ENCODE data around the gene LYPD8. TPM values are rescaled to one million over a fixed set of nuclear protein-coding genes. Genes with fewer than 3 reads are reported as not detected.
"Not testable (repeated sequence)": the region's sequence is repeated elsewhere in the genome, so short reads cannot be mapped to it uniquely, and the experiment has no call there.

LYPD8 gene
- not detected in 2 replicates for total RNA-seq (2014; rRNA removed; shearing (Covaris generic); ENCODE audit: low replicate concordance)

DNA sequence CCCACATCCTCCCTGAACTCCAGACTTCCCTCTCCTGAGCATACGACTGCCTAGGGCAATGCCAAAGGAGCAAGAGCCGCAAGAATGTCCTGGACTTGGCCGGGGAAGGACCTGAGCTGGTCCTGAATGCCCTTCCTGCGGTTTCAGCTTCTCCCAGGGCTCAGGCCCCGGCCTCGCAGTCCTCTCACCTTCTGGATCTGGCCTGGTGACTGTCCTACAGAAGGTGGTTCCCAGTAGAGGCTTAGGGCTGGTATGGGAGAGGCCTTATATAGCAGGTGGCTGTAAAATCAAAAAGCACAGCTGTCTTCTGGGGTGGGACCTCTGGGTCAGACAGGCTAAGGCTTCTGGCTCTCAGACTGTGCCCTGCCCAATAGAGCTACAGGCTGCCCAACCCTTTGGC is at the start of gene LYPD8:
TSS of gene LYPD8 (minus strand) at position 243 of the 400 bp plus-strand sequence. CDS start 4,678 bp downstream, outside the sequence.
- Histone ChIP-seq H3K9me3 (no peaks in the 10 kb centered on the region), H3K27me3 (no peaks in the 10 kb centered on the region)
- DNase-seq: no peak

GRCh38 chr1:248804771-248805681 is 49.5 kb upstream of the LYPD8 start:
- H3K36me3 ChIP-seq: no peaks in the 10 kb centered on the region
- H3K9me3 ChIP-seq: no peaks in the 10 kb centered on the region
- no peaks in the 10 kb centered on the region for H3K27me3 ChIP-seq
- no peak for DNase-seq
- no peak overlapping the region for H3K4me3 ChIP-seq

More for the DNA sequence above, at the start of gene LYPD8:
- no peaks in the 10 kb centered on the region for H3K36me3 ChIP-seq
- no peak within 1 kb of the TSS for H3K4me3 ChIP-seq

DNA sequence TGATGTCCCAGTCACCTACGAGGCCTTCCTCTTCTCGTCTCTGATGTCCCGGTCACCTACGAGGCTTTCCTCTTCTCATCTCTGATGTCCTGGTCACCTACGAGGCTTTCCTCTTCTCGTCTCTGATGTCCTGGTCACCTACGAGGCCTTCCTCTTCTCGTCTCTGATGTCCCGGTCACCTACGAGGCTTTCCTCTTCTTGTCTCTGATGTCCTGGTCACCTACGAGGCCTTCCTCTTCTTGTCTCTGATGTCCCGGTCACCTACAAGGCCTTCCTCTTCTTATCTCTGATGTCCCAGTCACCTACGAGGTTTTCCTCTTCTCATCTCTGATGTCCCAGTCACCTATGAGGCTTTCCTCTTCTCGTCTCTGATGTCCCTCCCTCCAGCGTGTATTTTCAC is 47.9 kb upstream of the LYPD8 start:
- H3K9me3 ChIP-seq, H3K36me3 ChIP-seq: not testable (repeated sequence)

DNA sequence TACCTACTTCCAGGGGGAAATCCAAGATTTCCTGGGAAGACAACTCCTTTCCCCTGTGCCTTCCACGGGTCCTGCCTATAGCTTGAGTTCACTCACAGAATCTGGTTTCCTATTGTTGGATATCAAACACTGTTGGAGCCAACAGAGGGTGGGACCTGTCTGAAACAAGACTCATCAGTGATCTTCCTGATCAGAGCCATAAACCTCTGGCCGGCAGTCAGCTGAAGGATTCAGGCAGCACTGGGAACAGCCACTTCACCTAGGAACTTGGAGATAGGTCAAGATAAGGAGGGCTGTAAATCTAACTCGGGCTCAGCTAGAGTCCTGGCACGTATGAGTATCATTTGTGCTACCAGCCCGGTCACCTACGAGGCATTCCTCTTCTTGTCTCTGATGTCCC is 46.9 kb upstream of the LYPD8 start:
- Histone ChIP-seq H3K27me3 (no peaks in the 10 kb centered on the region), H3K36me3 (no peaks in the 10 kb centered on the region), H3K9me3 (no peaks in the 10 kb centered on the region), H3K4me3 (no peak overlapping the region)
- no peak for DNase-seq

More for the DNA sequence above, 47.9 kb upstream of the LYPD8 start:
- not testable (repeated sequence) for H3K27me3 ChIP-seq, DNase-seq, H3K4me3 ChIP-seq

GRCh38 chr1:248800459-248800858 is 44.9 kb upstream of the LYPD8 start:
- H3K9me3 ChIP-seq: no peaks in the 10 kb centered on the region
- H3K36me3 ChIP-seq: no peaks in the 10 kb centered on the region
- DNase-seq: no peak
- H3K4me3 ChIP-seq: no peak overlapping the region
- H3K27me3 ChIP-seq: no peaks in the 10 kb centered on the region

- no peak for DNase-seq
- Histone ChIP-seq H3K36me3 (no peaks in the 10 kb centered on the region), H3K27me3 (no peaks in the 10 kb centered on the region), H3K9me3 (peaks cover 2% of the 10 kb centered on the region; the same call in 1 of the 2 replicates), H3K4me3 (no peak overlapping the region)
Observed at GRCh38 chr1:248798791-248799190, 43.2 kb upstream of the LYPD8 start.

DNA sequence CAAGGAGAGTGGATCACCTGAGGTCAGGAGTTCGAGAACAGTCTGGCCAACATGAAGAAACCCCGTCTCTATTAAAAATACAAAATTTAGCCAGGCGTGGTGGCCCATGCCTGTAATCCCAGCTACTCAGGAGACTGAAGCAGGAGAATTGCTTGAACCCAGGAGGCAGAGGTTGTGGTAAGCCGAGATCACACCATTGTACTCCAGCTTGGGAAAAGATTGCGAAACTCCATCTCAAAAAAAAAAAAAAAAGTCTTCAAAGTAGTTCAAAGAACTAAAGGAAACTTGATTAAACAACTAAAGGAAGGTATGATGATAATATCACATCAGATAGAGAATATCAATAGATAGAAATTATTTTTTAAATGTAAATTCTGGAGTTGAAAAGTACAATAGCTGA is 39.1 kb upstream of the LYPD8 start:
- not testable (repeated sequence) for H3K36me3 ChIP-seq, H3K9me3 ChIP-seq, H3K27me3 ChIP-seq, DNase-seq, H3K4me3 ChIP-seq

DNA sequence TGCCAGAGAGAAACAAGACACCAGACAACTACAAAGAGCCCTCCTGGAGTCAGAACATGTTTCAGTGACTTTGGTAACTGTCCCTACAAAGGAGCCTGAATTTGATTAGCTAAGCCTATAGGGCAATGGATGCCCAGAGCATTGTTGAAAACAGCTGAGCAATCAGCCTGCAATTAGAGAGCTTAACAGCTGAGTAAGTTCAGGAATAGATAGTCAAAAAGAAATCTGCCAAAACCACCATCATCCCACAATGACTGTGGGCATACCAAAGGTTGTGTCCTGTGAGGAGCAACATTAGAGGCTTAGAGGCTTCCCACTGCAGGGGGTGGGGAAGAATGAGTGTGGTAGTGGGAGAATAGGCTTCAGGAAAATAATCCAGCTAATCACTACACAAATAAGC is 38.0 kb upstream of the LYPD8 start:
- Histone ChIP-seq H3K9me3 (peaks cover 2% of the 10 kb centered on the region; the same call in 1 of the 2 replicates), H3K36me3 (no peaks in the 10 kb centered on the region), H3K4me3 (no peak overlapping the region), H3K27me3 (no peaks in the 10 kb centered on the region)
- DNase-seq: no peak

DNA sequence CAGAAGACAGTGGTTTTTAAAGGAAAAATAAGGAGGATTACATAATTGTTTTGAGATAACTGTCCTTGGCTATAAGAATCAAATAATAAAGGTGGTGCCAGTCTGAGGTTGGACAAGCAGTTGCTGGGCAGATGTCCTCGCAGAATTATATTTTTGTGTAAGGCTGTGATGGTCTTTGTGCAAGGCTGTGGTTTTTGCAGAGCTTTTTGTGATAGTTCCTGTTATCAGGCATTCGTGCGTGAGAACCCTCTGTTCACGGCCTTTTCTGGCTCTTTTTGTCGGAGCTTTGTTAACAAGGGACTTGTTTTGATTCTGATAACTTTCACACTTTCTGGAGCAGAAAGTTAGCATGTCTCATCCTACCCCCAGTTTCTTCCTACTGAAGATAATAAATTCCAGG is 36.8 kb upstream of the LYPD8 start:
- H3K4me3 ChIP-seq: no peak overlapping the region
- H3K9me3 ChIP-seq: peaks cover 2% of the 10 kb centered on the region; the same call in 1 of the 2 replicates

DNA sequence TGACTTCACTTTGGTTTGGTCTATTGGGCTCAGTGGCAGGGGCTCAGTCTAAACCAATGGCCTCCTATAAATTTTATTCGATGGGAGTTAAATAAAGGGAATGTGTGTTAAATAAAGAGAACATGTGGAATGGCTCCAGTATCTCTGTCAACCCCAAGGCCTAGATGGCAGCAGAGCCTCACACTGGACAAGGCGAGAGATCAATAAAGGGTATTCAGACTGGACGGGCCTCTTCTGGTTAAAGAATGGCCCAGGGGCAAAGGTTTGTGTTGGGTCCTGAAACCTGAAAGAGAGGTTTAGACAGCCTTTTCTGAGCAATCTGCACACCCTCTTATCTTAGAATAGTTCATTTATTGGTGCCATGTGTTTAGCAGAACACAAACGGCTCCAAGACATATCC is 35.5 kb upstream of the LYPD8 start:
- H3K36me3 ChIP-seq: no peaks in the 10 kb centered on the region
- no peaks in the 10 kb centered on the region for H3K27me3 ChIP-seq
- DNase-seq: no peak
- H3K4me3 ChIP-seq: no peak overlapping the region
- peaks cover 2% of the 10 kb centered on the region; the same call in 1 of the 2 replicates for H3K9me3 ChIP-seq

More for the DNA sequence above, 36.8 kb upstream of the LYPD8 start:
- Histone ChIP-seq H3K27me3 (no peaks in the 10 kb centered on the region), H3K36me3 (no peaks in the 10 kb centered on the region)
- DNase-seq: no peak

GRCh38 chr1:248790456-248790855 is 34.9 kb upstream of the LYPD8 start:
- DNase-seq: no peak
- no peak overlapping the region for H3K4me3 ChIP-seq
- peaks cover 2% of the 10 kb centered on the region; the same call in 1 of the 2 replicates for H3K9me3 ChIP-seq
- no peaks in the 10 kb centered on the region for H3K36me3 ChIP-seq
- H3K27me3 ChIP-seq: no peaks in the 10 kb centered on the region

- H3K4me3 ChIP-seq, H3K36me3 ChIP-seq, H3K27me3 ChIP-seq, H3K9me3 ChIP-seq, DNase-seq: not testable (repeated sequence)
Observed at GRCh38 chr1:248789337-248789736, 33.8 kb upstream of the LYPD8 start.

DNA sequence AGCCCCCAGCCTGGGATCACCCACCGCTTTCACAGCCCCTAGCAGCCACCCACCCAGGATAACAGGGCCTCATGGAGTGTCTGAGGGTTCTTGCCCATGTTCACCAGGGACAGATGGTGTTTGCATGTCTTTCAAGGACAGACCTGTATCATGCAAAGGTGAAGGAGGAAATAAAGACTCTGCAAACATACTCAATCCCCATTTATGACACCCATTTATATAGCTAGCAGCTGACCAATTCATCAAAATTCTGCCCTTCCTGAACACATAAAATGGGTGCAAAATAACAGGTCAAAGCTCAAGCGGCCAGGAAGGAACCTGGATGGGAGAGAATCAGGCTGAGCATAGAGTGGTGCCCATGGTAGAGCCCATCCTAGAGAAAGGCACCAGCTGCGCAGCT is 32.8 kb upstream of the LYPD8 start:
- no peak overlapping the region for H3K4me3 ChIP-seq
- DNase-seq: no peak
- H3K27me3 ChIP-seq: no peaks in the 10 kb centered on the region
- no peaks in the 10 kb centered on the region for H3K36me3 ChIP-seq
- H3K9me3 ChIP-seq: no peaks in the 10 kb centered on the region

DNA sequence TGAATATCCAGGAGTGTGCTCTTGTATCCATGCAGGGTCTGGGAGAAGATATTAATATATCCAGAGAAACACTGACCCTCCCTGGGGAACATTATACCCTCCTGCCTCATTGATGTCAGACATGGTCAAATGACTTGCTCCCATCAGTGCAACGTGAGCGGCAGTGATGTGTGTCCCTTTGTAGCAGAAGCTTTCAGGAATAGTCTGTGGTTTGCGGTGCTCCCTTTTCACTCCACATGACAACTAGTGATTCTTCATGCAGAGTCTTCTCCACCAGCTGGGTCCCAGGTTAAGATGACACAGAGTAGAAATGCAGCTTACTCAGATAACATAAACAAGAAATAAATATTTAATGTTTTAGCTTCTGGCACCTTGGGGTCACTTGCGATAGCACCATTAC is 31.9 kb upstream of the LYPD8 start:
- H3K36me3 ChIP-seq: no peaks in the 10 kb centered on the region
- H3K4me3 ChIP-seq: no peak overlapping the region
- no peaks in the 10 kb centered on the region for H3K9me3 ChIP-seq
- no peak for DNase-seq
- no peaks in the 10 kb centered on the region for H3K27me3 ChIP-seq

DNA sequence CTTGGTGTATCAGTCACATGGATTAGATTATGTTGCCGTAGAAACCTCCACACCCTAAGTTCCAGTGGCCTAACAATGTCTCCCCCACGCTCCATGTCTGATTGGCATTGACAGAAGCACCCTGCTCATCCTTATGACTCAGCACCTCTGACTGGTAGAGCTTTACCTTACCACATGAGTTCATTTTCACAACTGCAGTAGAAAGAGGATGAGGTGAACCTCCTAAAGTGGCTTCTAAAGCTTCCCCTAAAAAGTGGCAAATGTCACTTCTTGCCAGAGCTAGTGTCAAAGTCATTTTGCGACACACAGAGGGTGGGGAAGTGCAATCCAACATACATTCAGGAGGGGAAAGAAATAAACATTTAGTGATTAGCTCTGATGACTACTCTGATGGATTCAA is 30.6 kb upstream of the LYPD8 start:
- Histone ChIP-seq H3K4me3 (no peak overlapping the region), H3K9me3 (0 out of 2 replicates have a peak, but pooled peaks cover 2% of the 10 kb centered on the region), H3K36me3 (no peaks in the 10 kb centered on the region), H3K27me3 (no peaks in the 10 kb centered on the region)
- no peak for DNase-seq

DNA sequence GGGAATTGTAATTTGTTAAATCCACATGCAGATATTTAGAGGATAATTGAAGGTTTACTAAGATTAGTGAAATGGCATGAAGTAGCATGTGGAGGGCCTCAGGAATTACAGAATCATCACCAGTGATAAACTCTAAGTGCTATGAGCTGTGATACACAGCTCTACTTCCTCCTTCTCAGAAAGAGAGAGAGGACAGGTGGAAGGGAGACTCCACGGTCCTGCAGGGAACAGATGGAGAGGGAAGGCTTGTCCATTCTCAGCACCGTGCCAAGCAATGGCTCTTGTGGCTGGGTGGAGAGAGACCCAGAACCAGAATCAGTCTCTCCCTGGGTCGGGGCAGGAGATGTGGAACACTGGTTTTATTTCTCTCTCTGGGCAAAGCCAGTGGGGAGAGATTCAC is 27.8 kb upstream of the LYPD8 start:
- no peaks in the 10 kb centered on the region for H3K36me3 ChIP-seq
- peaks cover 3% of the 10 kb centered on the region; the same call in 1 of the 2 replicates for H3K9me3 ChIP-seq
- H3K4me3 ChIP-seq: no peak overlapping the region
- no peaks in the 10 kb centered on the region for H3K27me3 ChIP-seq
- no peak for DNase-seq

GRCh38 chr1:248782416-248783141 is 27.0 kb upstream of the LYPD8 start:
- Histone ChIP-seq H3K36me3 (no peaks in the 10 kb centered on the region), H3K9me3 (peaks cover 3% of the 10 kb centered on the region; the same call in 1 of the 2 replicates), H3K4me3 (no peak overlapping the region), H3K27me3 (no peaks in the 10 kb centered on the region)
- DNase-seq: no peak

Data from MG63 (cell line).